HEK293T (cell line): ENCODE measurements around the gene NME3.

ENCODE experiments used
- CTCF ChIA-PET: fragments of 350-600 bp; formaldehyde crosslinking; extraction: SDS; loops from one replicate; lab custom pipeline; 2021; ENCODE audit warnings: antibody characterized with exemption, inconsistent platforms; lab: Yijun Ruan, JAX
- POLR2A ChIA-PET: fragments of 350-600 bp; formaldehyde crosslinking; extraction: SDS; loops from one replicate; lab custom pipeline; 2020; ENCODE audit warnings: antibody characterized with exemption, inconsistent platforms; lab: Yijun Ruan, JAX
- DNase-seq: peaks from one replicate; pipeline ENCODE4 v3.0.0; 2012; ENCODE audit warnings: mixed read lengths; ENCODE audit errors: extremely low spot score
- ARNT ChIP-seq: fragments of 450-650 bp; IDR thresholded peaks from 2 replicates; pipeline ENCODE4 v1.6.1; 2017; ENCODE audit warnings: mild to moderate bottlenecking
- BHLHE40 ChIP-seq: fragments of 450-650 bp; IDR thresholded peaks from 2 replicates; pipeline ENCODE4 v1.6.1; 2016; ENCODE audit warnings: mild to moderate bottlenecking, moderate library complexity, borderline replicate concordance
- CTBP1 ChIP-seq: fragments of 450-650 bp; IDR thresholded peaks from 2 replicates; pipeline ENCODE4 v1.6.1; 2016; ENCODE audit warnings: borderline replicate concordance
- ELF4 ChIP-seq: fragments of 450-650 bp; IDR thresholded peaks from 2 replicates; pipeline ENCODE4 v1.6.1; 2017; ENCODE audit warnings: antibody characterized with exemption
- FOXA1 ChIP-seq: fragments of 450-650 bp; IDR thresholded peaks from 2 replicates; pipeline ENCODE4 v1.6.1; 2016; ENCODE audit warnings: mild to moderate bottlenecking
- FOXK2 ChIP-seq: fragments of 450-650 bp; IDR thresholded peaks from 2 replicates; pipeline ENCODE4 v1.6.1; 2016; ENCODE audit warnings: mild to moderate bottlenecking
- FOXM1 ChIP-seq: fragments of 450-650 bp; IDR thresholded peaks from 2 replicates; pipeline ENCODE4 v1.6.1; 2017; ENCODE audit warnings: mild to moderate bottlenecking, borderline replicate concordance
- HDGF ChIP-seq: fragments of 450-650 bp; IDR thresholded peaks from 2 replicates; pipeline ENCODE4 v1.6.1; 2017; ENCODE audit warnings: antibody characterized with exemption, borderline replicate concordance
- L3MBTL2 ChIP-seq: fragments of 450-650 bp; conservative IDR thresholded peaks from 2 replicates; pipeline ENCODE4 v1.6.1; 2016; ENCODE audit warnings: mild to moderate bottlenecking
- LEF1 ChIP-seq: fragments of 450-650 bp; IDR thresholded peaks from 2 replicates; pipeline ENCODE4 v1.6.1; 2017; ENCODE audit warnings: mild to moderate bottlenecking, borderline replicate concordance
- NFRKB ChIP-seq: fragments of 450-650 bp; IDR thresholded peaks from 2 replicates; pipeline ENCODE4 v1.6.1; 2016; ENCODE audit warnings: mild to moderate bottlenecking, moderate library complexity
- SP1 ChIP-seq: fragments of 450-650 bp; IDR thresholded peaks from 2 replicates; pipeline ENCODE4 v1.6.1; 2017
- SUZ12 ChIP-seq: fragments of 450-650 bp; IDR thresholded peaks from 2 replicates; pipeline ENCODE4 v1.6.1; 2016; ENCODE audit warnings: mild to moderate bottlenecking
- TARDBP ChIP-seq: fragments of 450-650 bp; IDR thresholded peaks from 2 replicates; pipeline ENCODE4 v1.6.1; 2016
- ZNF384 ChIP-seq: fragments of 450-650 bp; IDR thresholded peaks from 2 replicates; pipeline ENCODE4 v1.6.1; 2016
- TF ChIP-seq, protein P1 (sequence below): fragments of 450-650 bp; IDR thresholded peaks from 2 replicates; pipeline ENCODE4 v1.6.1; 2016

The NME3 gene

DNA sequence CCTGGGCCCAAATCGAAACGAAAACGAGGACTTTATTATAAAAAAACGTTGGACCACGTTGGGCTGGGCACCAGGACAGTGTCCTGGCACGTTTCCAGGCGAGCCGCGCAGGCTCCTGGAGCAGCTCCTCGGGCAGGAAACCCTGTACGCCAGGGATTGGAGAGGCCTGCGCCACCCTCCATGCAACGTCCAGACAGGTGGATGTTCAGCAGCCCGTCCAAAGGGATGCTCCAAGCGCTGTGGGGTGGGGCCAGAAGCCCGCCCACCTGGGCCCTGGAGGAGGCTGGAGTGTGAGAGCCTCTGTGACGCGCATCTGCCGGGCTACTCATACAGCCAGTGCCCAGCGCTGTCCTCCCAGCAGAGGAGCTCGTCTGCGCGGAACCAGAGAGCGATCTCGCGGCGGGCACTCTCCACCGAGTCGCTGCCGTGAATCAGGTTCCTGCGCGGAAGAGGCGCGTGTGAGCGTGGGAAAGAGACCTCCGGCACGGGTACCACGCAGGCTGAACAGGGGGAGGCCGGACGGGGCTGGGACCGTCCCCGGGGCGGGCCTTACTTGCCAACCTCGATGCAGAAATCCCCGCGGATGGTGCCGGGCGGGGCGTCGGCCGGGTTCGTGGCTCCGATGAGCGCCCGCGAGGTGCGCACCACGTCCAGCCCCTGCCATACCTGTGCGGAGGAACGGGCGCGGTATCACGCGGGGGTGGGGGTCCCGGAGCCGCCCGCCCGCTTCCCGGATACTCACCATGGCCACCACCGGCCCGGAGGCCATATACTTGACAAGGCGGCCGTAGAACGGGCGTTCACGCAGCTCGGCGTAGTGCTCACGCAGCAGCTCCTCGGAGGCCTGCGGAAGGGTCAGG is 785 bp downstream of the NME3 start:
- DNase-seq = peak; percentile 36
- POLR2A ChIA-PET = interaction anchor here (1.4 to 5.6 kb wide), 3 partner anchors 11 to 194 kb away, joined by 4 to 71 read pairs (median 20); partner anchors contain the start of genes MAPK8IP3, NUBP2, RPS2 and SPSB3
- no peak for TF ChIP-seq SP1
- no peak for TF ChIP-seq TARDBP
- TF ChIP-seq CTBP1 = 0 out of 2 replicates have a peak, but pooled peaks have one; percentile 32
- no peak for TF ChIP-seq BHLHE40
- CTCF ChIA-PET = no interaction called here

DNA sequence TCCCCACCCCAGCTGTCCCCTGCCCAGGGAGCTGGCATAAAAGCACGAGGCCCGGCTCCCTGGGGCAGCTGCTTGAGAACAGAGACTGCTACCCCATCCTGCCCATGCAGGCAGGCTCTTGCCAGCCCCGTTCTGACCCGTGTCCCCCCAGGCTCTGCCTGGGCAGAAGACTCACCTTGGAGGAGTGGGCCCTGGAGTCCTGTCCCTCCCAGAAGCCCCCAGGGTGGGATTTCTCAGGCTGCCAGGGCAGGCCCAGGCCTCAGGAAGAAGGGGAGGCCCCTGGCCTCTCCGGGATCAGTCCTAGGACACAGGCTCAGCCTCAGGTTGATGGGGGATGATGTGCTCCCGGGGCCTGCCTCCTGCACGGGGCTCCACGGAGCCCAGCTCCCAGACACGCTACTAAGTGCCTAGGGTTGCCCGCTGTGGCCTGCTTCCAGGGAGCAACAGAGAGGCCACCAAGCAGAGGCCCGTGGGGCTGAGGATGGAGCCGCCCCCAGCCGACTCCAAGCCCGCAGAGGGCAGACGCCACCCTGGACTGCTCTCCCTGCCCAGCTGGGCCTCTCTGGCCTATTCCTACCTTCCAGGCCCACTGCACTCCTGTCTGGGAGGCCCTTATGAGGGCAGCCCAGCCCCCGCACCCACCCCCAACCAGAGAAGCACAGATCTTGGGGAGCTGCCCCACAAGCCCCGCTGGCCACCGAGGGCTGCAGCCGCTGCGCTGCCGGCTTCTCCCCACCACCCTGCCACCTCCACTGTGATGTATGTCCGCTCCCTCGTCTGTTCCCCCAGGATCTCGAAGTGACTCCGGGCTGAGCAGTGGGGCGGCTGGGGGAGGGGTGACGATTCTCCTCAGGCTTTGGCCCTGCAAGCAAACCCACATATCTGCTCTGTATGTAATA is 1.7 kb downstream of the NME3 start:
- CTCF ChIA-PET = no interaction called here
- TF ChIP-seq FOXM1 (no peak), ZNF384 (no peak), LEF1 (no peak), CTBP1 (no peak), L3MBTL2 (no peak), BHLHE40 (no peak), HDGF (no peak), ELF4 (no peak), ARNT (no peak), FOXK2 (no peak)
- no peak for DNase-seq
- POLR2A ChIA-PET = interaction anchor here (5.6 kb wide), 1 partner anchor 12 kb away, joined by 71 read pairs; the partner anchor contains the start of genes NUBP2 and SPSB3

DNA sequence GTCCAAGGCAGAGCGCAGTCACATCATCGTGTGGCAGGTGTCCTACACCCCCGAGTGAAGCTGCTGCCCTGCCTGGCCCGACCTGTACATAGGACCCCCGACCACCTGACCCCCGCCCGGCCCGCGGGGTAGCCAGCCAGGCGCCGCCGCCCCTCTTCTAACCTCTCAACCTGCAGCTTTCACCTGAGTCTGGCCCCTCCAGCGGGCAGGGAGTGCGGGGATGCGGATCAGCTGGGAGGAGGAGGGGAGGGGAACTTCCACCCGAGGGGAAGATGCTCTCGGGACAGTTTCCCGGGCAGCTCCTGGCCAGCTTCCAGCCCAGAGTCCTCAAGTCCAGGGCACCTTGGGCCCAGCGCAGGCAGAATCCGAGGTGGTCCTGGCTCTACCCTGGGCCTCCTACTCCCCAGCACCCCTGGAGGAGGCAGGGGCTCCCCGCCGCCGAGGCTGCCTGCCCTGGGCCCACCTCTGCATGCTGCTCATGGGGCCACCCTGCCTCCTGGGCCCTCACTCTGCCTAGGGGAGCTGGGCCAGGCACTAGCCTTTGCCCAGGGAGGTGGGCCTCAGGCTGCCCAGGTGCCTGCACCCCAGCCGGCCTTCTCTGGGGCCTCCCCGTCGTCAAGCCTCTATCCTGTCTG is 2.5 kb downstream of the NME3 start:
- CTCF ChIA-PET = no interaction called here
- no peak for TF ChIP-seq SUZ12
- TF ChIP-seq FOXK2 = no peak
- no peak for TF ChIP-seq ARNT
- TF ChIP-seq FOXM1 = no peak
- TF ChIP-seq, protein P1, sequence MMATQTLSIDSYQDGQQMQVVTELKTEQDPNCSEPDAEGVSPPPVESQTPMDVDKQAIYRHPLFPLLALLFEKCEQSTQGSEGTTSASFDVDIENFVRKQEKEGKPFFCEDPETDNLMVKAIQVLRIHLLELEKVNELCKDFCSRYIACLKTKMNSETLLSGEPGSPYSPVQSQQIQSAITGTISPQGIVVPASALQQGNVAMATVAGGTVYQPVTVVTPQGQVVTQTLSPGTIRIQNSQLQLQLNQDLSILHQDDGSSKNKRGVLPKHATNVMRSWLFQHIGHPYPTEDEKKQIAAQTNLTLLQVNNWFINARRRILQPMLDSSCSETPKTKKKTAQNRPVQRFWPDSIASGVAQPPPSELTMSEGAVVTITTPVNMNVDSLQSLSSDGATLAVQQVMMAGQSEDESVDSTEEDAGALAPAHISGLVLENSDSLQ = no peak
- TF ChIP-seq L3MBTL2 = no peak
- TF ChIP-seq BHLHE40 = no peak
- no peak for TF ChIP-seq FOXA1
- no peak for DNase-seq
- POLR2A ChIA-PET = interaction anchor here (1.6 kb wide), 1 partner anchor 14 kb away, joined by 4 read pairs; the partner anchor contains the start of genes NUBP2 and SPSB3

DNA sequence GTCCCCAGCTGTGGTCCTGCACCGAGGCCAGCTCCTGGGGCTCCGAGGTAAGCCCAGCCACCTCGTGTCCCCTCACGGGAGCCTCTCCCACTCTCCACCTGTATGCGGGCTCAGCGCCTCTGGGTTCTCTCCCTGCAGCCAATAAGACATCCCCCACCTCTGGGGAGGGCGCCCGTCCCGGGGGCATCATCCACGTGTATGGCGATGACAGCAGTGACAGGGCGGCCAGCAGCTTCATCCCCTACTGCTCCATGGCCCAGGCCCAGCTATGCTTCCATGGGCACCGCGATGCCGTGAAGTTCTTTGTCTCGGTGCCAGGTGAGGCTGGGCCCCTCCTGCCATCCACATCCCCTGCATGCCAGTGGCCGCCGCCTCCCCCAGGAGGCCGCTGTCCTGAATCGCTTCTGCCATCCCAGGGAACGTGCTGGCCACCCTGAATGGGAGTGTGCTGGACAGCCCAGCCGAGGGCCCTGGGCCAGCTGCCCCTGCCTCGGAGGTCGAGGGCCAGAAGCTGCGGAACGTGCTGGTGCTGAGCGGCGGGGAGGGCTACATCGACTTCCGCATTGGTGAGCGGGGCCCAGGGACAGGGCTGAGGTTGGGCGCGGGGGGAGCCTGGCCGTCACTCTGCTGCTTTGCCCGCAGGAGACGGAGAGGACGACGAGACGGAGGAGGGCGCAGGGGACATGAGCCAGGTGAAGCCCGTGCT is 3.1 kb downstream of the NME3 start:
- DNase-seq = no peak
- TF ChIP-seq ARNT (no peak), ZNF384 (no peak), FOXA1 (no peak), CTBP1 (no peak), FOXK2 (no peak), SUZ12 (no peak), L3MBTL2 (no peak), TARDBP (no peak), BHLHE40 (no peak), NFRKB (no peak), LEF1 (no peak)
- TF ChIP-seq, protein P1 = no peak
- ChIA-PET POLR2A (interaction anchor here (1.6 kb wide), 1 partner anchor 14 kb away, joined by 4 read pairs; the partner anchor contains the start of genes NUBP2 and SPSB3), CTCF (no interaction called here)

DNA sequence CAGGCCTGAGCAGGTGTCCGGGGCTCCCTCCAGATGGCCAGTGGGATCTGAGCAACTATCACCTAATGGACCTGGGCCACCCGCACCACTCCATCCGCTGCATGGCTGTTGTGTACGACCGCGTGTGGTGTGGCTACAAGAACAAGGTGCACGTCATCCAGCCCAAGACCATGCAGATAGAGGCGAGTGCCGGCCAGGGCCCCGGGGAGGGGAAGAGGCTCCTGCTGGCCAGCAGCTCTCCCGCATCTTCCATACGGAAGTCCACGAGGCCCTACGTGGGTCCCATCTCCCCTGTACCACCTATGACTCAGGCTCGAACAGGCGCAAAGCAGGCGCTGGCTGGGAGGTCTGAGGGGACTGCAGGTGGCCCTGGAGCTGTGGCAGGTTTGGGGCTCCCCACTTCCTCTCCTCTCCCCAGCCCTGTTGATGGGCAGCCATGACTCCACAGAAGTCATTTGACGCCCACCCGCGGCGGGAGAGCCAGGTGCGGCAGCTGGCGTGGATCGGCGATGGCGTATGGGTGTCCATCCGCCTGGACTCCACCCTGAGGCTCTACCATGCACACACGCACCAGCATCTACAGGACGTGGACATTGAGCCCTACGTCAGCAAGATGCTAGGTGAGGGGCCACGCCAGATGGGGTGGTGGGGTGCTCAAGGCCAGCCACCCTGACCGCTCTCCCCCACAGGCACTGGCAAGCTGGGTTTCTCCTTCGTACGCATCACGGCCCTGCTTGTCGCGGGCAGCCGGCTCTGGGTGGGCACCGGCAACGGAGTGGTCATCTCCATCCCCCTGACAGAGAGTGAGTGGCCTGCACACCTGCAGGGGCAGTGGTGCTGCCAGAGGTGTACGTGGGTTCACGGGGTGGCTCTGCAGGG is 4.0 kb downstream of the NME3 start:
- ChIA-PET POLR2A (interaction anchor here (1.6 kb wide), 1 partner anchor 15 kb away, joined by 4 read pairs; the partner anchor contains the start of genes NUBP2 and SPSB3), CTCF (no interaction called here)
- TF ChIP-seq FOXK2 = no peak
- TF ChIP-seq FOXA1 = no peak
- DNase-seq = no peak
